HL-60 (cell line): ENCODE measurements around the gene AK4.

Experiments used
- DNase-seq, 2 experiments: peaks; one replicate each; pipeline ENCODE4 v3.0.0-alpha.2; 2010 to 2020; ENCODE audit warnings: low read depth in 1 of 2, low spot score in 1 of 2
- H3K27ac ChIP-seq: fragments of 250-450 bp; sonication (Bioruptor Pico); replicated peaks from 2 replicates; pipeline ENCODE4 v1.5.1; 2020; ENCODE audit warnings: mild to moderate bottlenecking, moderate library complexity
- H3K27me3 ChIP-seq: fragments of 250-450 bp; sonication (Bioruptor Pico); 2 replicates; pipeline ENCODE4 v1.5.1; 2021; ENCODE audit warnings: mild to moderate bottlenecking, moderate library complexity; ENCODE audit not compliant: insufficient read depth, poor library complexity, severe bottlenecking
- H3K4me3 ChIP-seq: replicated peaks from 2 replicates; pipeline ENCODE4 v1.5.1; 2011; ENCODE audit warnings: mild to moderate bottlenecking, control low read depth, low read length; ENCODE audit not compliant: insufficient read depth
- CTCF ChIP-seq: IDR thresholded peaks from one replicate; pipeline ENCODE4 v1.5.1; 2011; ENCODE audit warnings: low read length, control low read depth, inconsistent platforms; ENCODE audit not compliant: insufficient read depth
- GABPA ChIP-seq: IDR thresholded peaks from 2 replicates; pipeline ENCODE4 v1.6.1; 2012; ENCODE audit warnings: low read depth
- POLR2AphosphoS5 ChIP-seq: IDR thresholded peaks from 2 replicates; pipeline ENCODE4 v1.6.1; 2012; ENCODE audit warnings: low read depth
- REST ChIP-seq: IDR thresholded peaks from 2 replicates; pipeline ENCODE4 v1.6.1; 2012; ENCODE audit warnings: low read depth; ENCODE audit not compliant: insufficient replicate concordance
- SPI1 ChIP-seq: IDR thresholded peaks from 2 replicates; pipeline ENCODE4 v1.6.1; 2012; ENCODE audit warnings: low read depth, mild to moderate bottlenecking, borderline replicate concordance

The AK4 gene

GRCh38 chr1:65208563-65208973, 60.6 kb downstream of the AK4 start:
- DNase-seq = no peak
- H3K27ac ChIP-seq = no peak overlapping the region
- H3K4me3 ChIP-seq = no peak overlapping the region
- no peaks in the 10 kb centered on the region for H3K27me3 ChIP-seq
- TF ChIP-seq SPI1 (no peak), POLR2AphosphoS5 (no peak), GABPA (no peak), REST (no peak), CTCF (no peak)

- H3K27ac ChIP-seq = no peak overlapping the region
- H3K4me3 ChIP-seq = no peak overlapping the region
- TF ChIP-seq CTCF (peak; percentile 24), SPI1 (no peak), GABPA (no peak)
- H3K27me3 ChIP-seq = no peaks in the 10 kb centered on the region
- peak in 1 of 2 experiments; percentile 29 for DNase-seq
These were observed 61.2 kb downstream of the AK4 start for GRCh38 chr1:65209005-65209885.

DNA sequence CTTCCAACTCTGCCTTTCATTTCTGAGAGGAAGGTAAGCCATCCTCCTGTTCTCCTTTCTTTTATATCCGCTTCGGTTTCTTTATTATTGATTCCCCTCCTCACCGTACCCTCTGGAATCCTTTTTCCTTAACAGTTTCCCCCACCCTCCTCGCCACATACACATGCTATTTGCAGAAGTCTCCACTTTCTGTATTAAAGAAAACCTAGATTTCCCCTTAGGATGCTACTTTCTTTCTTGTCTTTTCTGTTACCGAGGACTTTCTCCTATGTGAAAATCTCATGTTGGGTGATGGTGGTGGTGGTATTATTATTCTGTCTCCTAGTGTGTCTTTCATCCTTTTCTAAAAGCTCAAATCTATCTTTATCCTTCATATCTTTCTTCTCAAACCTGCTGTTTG, 62.3 kb downstream of the AK4 start:
- TF ChIP-seq REST = no peak
- TF ChIP-seq POLR2AphosphoS5 = no peak
- TF ChIP-seq SPI1 = no peak
- TF ChIP-seq GABPA = no peak
- TF ChIP-seq CTCF = no peak
- H3K27me3 ChIP-seq = no peaks in the 10 kb centered on the region
- H3K4me3 ChIP-seq = no peak overlapping the region

GRCh38 chr1:65211331-65211730, 63.3 kb downstream of the AK4 start:
- TF ChIP-seq REST = no peak
- no peak for TF ChIP-seq SPI1
- TF ChIP-seq GABPA = no peak
- TF ChIP-seq CTCF = no peak
- no peak for TF ChIP-seq POLR2AphosphoS5
- H3K27ac ChIP-seq = no peak overlapping the region
- DNase-seq = no peak
- no peak overlapping the region for H3K4me3 ChIP-seq
- no peaks in the 10 kb centered on the region for H3K27me3 ChIP-seq

More for the DNA sequence above, 62.3 kb downstream of the AK4 start:
- DNase-seq = no peak
- H3K27ac ChIP-seq = no peak overlapping the region
